Stimulated activated memory B cell treated with anti-CD40 and anti-IgM and Interleukin-4, amounts not matched to agents 10 μg/mL and 1 μg/mL and 100 μg/mL, for 72 hours (primary cell): ENCODE measurements around the gene RANBP9.

Source experiments
- ATAC-seq: fragments of 150-1000 bp; cut with Tn5 transposase; 2 replicates; pipeline ENCODE4 v1.10.0; 2021
- H3K27ac Mint-ChIP-seq: one replicate; pipeline ENCODE4 v1.8.0; 2022; ENCODE audit warnings: mild to moderate bottlenecking, mixed read lengths
- H3K27me3 Mint-ChIP-seq: one replicate; pipeline ENCODE4 v1.8.0; 2022; ENCODE audit warnings: mixed read lengths
- H3K36me3 Mint-ChIP-seq: one replicate; pipeline ENCODE4 v1.8.0; 2022; ENCODE audit warnings: mixed read lengths
- H3K4me1 Mint-ChIP-seq: one replicate; pipeline ENCODE4 v1.8.0; 2022; ENCODE audit warnings: mixed read lengths
- H3K4me3 Mint-ChIP-seq: one replicate; pipeline ENCODE4 v1.8.0; 2022; ENCODE audit warnings: mild to moderate bottlenecking, moderate library complexity, mixed read lengths
- H3K9me3 Mint-ChIP-seq: one replicate; pipeline ENCODE4 v1.8.0; 2022; ENCODE audit warnings: mixed read lengths

RANBP9 gene

GRCh38 chr6:13615792-13616120 lies 95.9 kb downstream of the RANBP9 start:
- Mint-ChIP-seq H3K36me3 (peaks cover 26% of the 10 kb centered on the region), H3K4me3 (peak overlapping the region; percentile 98), H3K27me3 (no peaks in the 10 kb centered on the region), H3K9me3 (no peaks in the 10 kb centered on the region), H3K27ac (peak overlapping the region; percentile 99), H3K4me1 (peaks cover 54% of the 10 kb centered on the region)
- ATAC-seq = peak; percentile 46

GRCh38 chr6:13614926-13615791 lies 96.5 kb downstream of the RANBP9 start, which contains the start of gene NOL7:
Gene NOL7, plus strand, starts transcription at chr6:13615335. Its CDS starts 24 bp downstream, at chr6:13615359.
- Mint-ChIP-seq H3K4me1 (peaks cover 54% of the 10 kb centered on the region), H3K27ac (peak within 1 kb of the TSS; percentile 99), H3K36me3 (peaks cover 26% of the 10 kb centered on the region), H3K27me3 (no peaks in the 10 kb centered on the region), H3K9me3 (no peaks in the 10 kb centered on the region), H3K4me3 (peak within 1 kb of the TSS; percentile 98)
- peak; percentile 98 for ATAC-seq

- Mint-ChIP-seq H3K27me3 (no peaks in the 10 kb centered on the region), H3K4me1 (peaks cover 54% of the 10 kb centered on the region)
These were observed 97.3 kb downstream of the RANBP9 start for GRCh38 chr6:13614126-13614925.

GRCh38 chr6:13613029-13613594 lies 98.5 kb downstream of the RANBP9 start:
- H3K27ac Mint-ChIP-seq = peak overlapping the region; percentile 53
- H3K4me3 Mint-ChIP-seq = no peak overlapping the region
- peaks cover 54% of the 10 kb centered on the region for H3K4me1 Mint-ChIP-seq

More at GRCh38 chr6:13614126-13614925, 97.3 kb downstream of the RANBP9 start:
- Mint-ChIP-seq H3K36me3 (peaks cover 26% of the 10 kb centered on the region), H3K9me3 (no peaks in the 10 kb centered on the region), H3K4me3 (peak overlapping the region; percentile 98), H3K27ac (peak overlapping the region; percentile 99)
- ATAC-seq = peak; percentile 48

GRCh38 chr6:13611715-13612114 lies 99.9 kb downstream of the RANBP9 start:
- H3K4me3 Mint-ChIP-seq = no peak overlapping the region
- peaks cover 13% of the 10 kb centered on the region for H3K36me3 Mint-ChIP-seq
- no peak for ATAC-seq
- no peaks in the 10 kb centered on the region for H3K9me3 Mint-ChIP-seq
- peaks cover 44% of the 10 kb centered on the region for H3K4me1 Mint-ChIP-seq
- peak overlapping the region; percentile 53 for H3K27ac Mint-ChIP-seq
- H3K27me3 Mint-ChIP-seq = no peaks in the 10 kb centered on the region

More at GRCh38 chr6:13613029-13613594, 98.5 kb downstream of the RANBP9 start:
- Mint-ChIP-seq H3K36me3 (peaks cover 20% of the 10 kb centered on the region), H3K27me3 (no peaks in the 10 kb centered on the region), H3K9me3 (no peaks in the 10 kb centered on the region)
- ATAC-seq = no peak

- ATAC-seq = no peak
- Mint-ChIP-seq H3K4me1 (no peaks in the 10 kb centered on the region), H3K27me3 (no peaks in the 10 kb centered on the region)
These were observed 106.0 kb downstream of the RANBP9 start for GRCh38 chr6:13605634-13606033.

GRCh38 chr6:13604546-13605416 lies 106.9 kb downstream of the RANBP9 start:
- Mint-ChIP-seq H3K4me3 (no peak overlapping the region), H3K36me3 (peaks cover 46% of the 10 kb centered on the region), H3K4me1 (no peaks in the 10 kb centered on the region), H3K9me3 (no peaks in the 10 kb centered on the region), H3K27ac (no peak overlapping the region), H3K27me3 (no peaks in the 10 kb centered on the region)
- ATAC-seq = no peak

More at GRCh38 chr6:13605634-13606033, 106.0 kb downstream of the RANBP9 start:
- H3K36me3 Mint-ChIP-seq = peaks cover 42% of the 10 kb centered on the region
- no peak overlapping the region for H3K4me3 Mint-ChIP-seq
- no peak overlapping the region for H3K27ac Mint-ChIP-seq
- H3K9me3 Mint-ChIP-seq = no peaks in the 10 kb centered on the region

GRCh38 chr6:13604135-13604534 lies 107.5 kb downstream of the RANBP9 start:
- Mint-ChIP-seq H3K4me1 (no peaks in the 10 kb centered on the region), H3K27ac (no peak overlapping the region), H3K36me3 (peaks cover 48% of the 10 kb centered on the region), H3K27me3 (no peaks in the 10 kb centered on the region), H3K4me3 (no peak overlapping the region), H3K9me3 (no peaks in the 10 kb centered on the region)
- ATAC-seq = no peak

GRCh38 chr6:13600036-13600435 lies 111.6 kb downstream of the RANBP9 start:
- H3K4me3 Mint-ChIP-seq = no peak overlapping the region
- no peaks in the 10 kb centered on the region for H3K27me3 Mint-ChIP-seq
- no peak for ATAC-seq
- peaks cover 58% of the 10 kb centered on the region for H3K36me3 Mint-ChIP-seq
- H3K27ac Mint-ChIP-seq = no peak overlapping the region
- H3K9me3 Mint-ChIP-seq = no peaks in the 10 kb centered on the region
- H3K4me1 Mint-ChIP-seq = no peaks in the 10 kb centered on the region

GRCh38 chr6:13597073-13597472 lies 114.6 kb downstream of the RANBP9 start:
- H3K4me3 Mint-ChIP-seq = no peak overlapping the region
- no peaks in the 10 kb centered on the region for H3K27me3 Mint-ChIP-seq
- H3K4me1 Mint-ChIP-seq = no peaks in the 10 kb centered on the region
- peaks cover 50% of the 10 kb centered on the region for H3K36me3 Mint-ChIP-seq
- no peak overlapping the region for H3K27ac Mint-ChIP-seq
- no peaks in the 10 kb centered on the region for H3K9me3 Mint-ChIP-seq
- no peak for ATAC-seq

- Mint-ChIP-seq H3K4me3 (no peak overlapping the region), H3K27me3 (no peaks in the 10 kb centered on the region), H3K36me3 (peaks cover 32% of the 10 kb centered on the region), H3K27ac (no peak overlapping the region), H3K9me3 (no peaks in the 10 kb centered on the region), H3K4me1 (no peaks in the 10 kb centered on the region)
- no peak for ATAC-seq
These were observed 117.9 kb downstream of the RANBP9 start for GRCh38 chr6:13593720-13594119.

GRCh38 chr6:13593103-13593502 lies 118.5 kb downstream of the RANBP9 start:
- no peak for ATAC-seq
- Mint-ChIP-seq H3K4me1 (no peaks in the 10 kb centered on the region), H3K4me3 (no peak overlapping the region), H3K36me3 (peaks cover 27% of the 10 kb centered on the region), H3K27me3 (no peaks in the 10 kb centered on the region), H3K27ac (no peak overlapping the region), H3K9me3 (no peaks in the 10 kb centered on the region)

- Mint-ChIP-seq H3K9me3 (no peaks in the 10 kb centered on the region), H3K27me3 (no peaks in the 10 kb centered on the region), H3K27ac (no peak overlapping the region), H3K4me3 (no peak overlapping the region), H3K36me3 (peaks cover 21% of the 10 kb centered on the region), H3K4me1 (no peaks in the 10 kb centered on the region)
- no peak for ATAC-seq
These were observed 120.3 kb downstream of the RANBP9 start for GRCh38 chr6:13591205-13591921.

- Mint-ChIP-seq H3K27me3 (no peaks in the 10 kb centered on the region), H3K4me3 (no peak overlapping the region), H3K36me3 (peaks cover 19% of the 10 kb centered on the region), H3K27ac (no peak overlapping the region), H3K4me1 (no peaks in the 10 kb centered on the region), H3K9me3 (no peaks in the 10 kb centered on the region)
- no peak for ATAC-seq
These were observed 121.0 kb downstream of the RANBP9 start for GRCh38 chr6:13590574-13591153.
